Measurements from ENCODE around the gene CDC73. TPM values are rescaled to one million over a fixed set of nuclear protein-coding genes. Genes with fewer than 3 reads are reported as not detected.

Gene CDC73
- total and polyA plus RNA-seq, 9 of the 15 experiments (the other 6 are each of a cell fraction or from before 2014, with no cell fraction given) = 19.0 to 61.7 (median 30.1) TPM

- TF ChIP-seq CHD7 (IDR thresholded peaks at IDR 0.05; ENCODE audit: low read depth, low read length) (no peak), KAT2B (IDR thresholded peaks at IDR 0.05; ENCODE audit: low read depth, low read length) (no peak), IRF9 (tag; IDR thresholded peaks at IDR 0.05) (no peak), DDX20 (tag; IDR thresholded peaks at IDR 0.05; ENCODE audit: low read depth) (0 out of 2 replicates have a peak, but pooled peaks have one; percentile 34), NFIC (IDR thresholded peaks at IDR 0.05) (peak; percentile 43), NR3C1 (CRISPR knock-in tag; IDR thresholded peaks at IDR 0.05) (0 out of 2 replicates have a peak, but pooled peaks have one; percentile 64), ZC3H11A (IDR thresholded peaks at IDR 0.05; ENCODE audit: low read depth, low read length) (0 out of 2 replicates have a peak, but pooled peaks have one; percentile 12), RB1 (IDR thresholded peaks at IDR 0.05; ENCODE audit: low read depth) (peak; percentile 82), KLF6 (CRISPR knock-in tag; IDR thresholded peaks at IDR 0.05; ENCODE audit: borderline replicate concordance) (peak; percentile 30; the same call in 1 of the 2 replicates), CREB3L1 (IDR thresholded peaks at IDR 0.05; ENCODE audit: borderline replicate concordance, low read depth) (no peak), PHTF2 (CRISPR knock-in tag; IDR thresholded peaks at IDR 0.05) (peak; percentile 51; the same call in 1 of the 2 replicates)
These were observed 16.7 kb upstream of the CDC73 start, which contains the start of gene GLRX2 (continued) for GRCh38 chr1:193104907-193105820.
